HepG2 (cell line): ENCODE results near the gene ZC3H18. TPM values are rescaled to one million over a fixed set of nuclear protein-coding genes. Genes with fewer than 3 reads are reported as not detected.

ENCODE experiments used
- ADNP ChIP-seq: sonication (generic); formaldehyde crosslinking; IDR thresholded peaks from 2 replicates; pipeline ENCODE4 v1.4.0; 2020; ENCODE audit warnings: missing genetic modification reagents
- DMAP1 ChIP-seq: IDR thresholded peaks from 2 replicates; pipeline ENCODE4 v1.6.1; 2016
- FOXJ3 ChIP-seq: sonication (generic); formaldehyde crosslinking; IDR thresholded peaks from 2 replicates; pipeline ENCODE4 v1.4.0; 2020; ENCODE audit warnings: missing genetic modification reagents, mild to moderate bottlenecking, borderline replicate concordance
- FOXK2 ChIP-seq: fragments of 450-650 bp; IDR thresholded peaks from 2 replicates; pipeline ENCODE4 v1.6.1; 2016
- GLI4 ChIP-seq: sonication (generic); formaldehyde crosslinking; IDR thresholded peaks from 2 replicates; pipeline ENCODE4 v1.5.1; 2020; ENCODE audit warnings: missing genetic modification reagents, mild to moderate bottlenecking, moderate library complexity, borderline replicate concordance
- IRX3 ChIP-seq: sonication (generic); formaldehyde crosslinking; IDR thresholded peaks from 2 replicates; pipeline ENCODE4 v1.8.1; 2023; ENCODE audit warnings: mild to moderate bottlenecking, low read depth, missing genetic modification reagents, borderline replicate concordance
- MED8 ChIP-seq: sonication (generic); formaldehyde crosslinking; IDR thresholded peaks from 2 replicates; pipeline ENCODE4 v1.8.1; 2023; ENCODE audit warnings: mild to moderate bottlenecking, missing genetic modification reagents; ENCODE audit not compliant: insufficient replicate concordance
- NFE2L2 ChIP-seq: fragments of 150-350 bp; IDR thresholded peaks from 2 replicates; pipeline ENCODE4 v1.6.1; 2014; ENCODE audit warnings: low read length
- NR2C2 ChIP-seq: sonication (generic); formaldehyde crosslinking; IDR thresholded peaks from 2 replicates; pipeline ENCODE4 v1.4.0; 2020; ENCODE audit warnings: missing genetic modification reagents, mild to moderate bottlenecking, moderate library complexity, borderline replicate concordance
- NR2F1 ChIP-seq, 2 experiments: fragments of 450-650 bp in 1 of 2; formaldehyde crosslinking in 1 of 2; IDR thresholded peaks; 2 replicates each; pipeline versions ENCODE4 v1.5.0 to v1.6.1; 2016 to 2020; ENCODE audit warnings: mild to moderate bottlenecking in 1 of 2, missing compliant biosample characterization in 1 of 2, missing genetic modification reagents in 1 of 2, moderate library complexity in 1 of 2
- SMARCC2 ChIP-seq: fragments of 450-650 bp; IDR thresholded peaks from 2 replicates; pipeline ENCODE4 v1.6.1; 2017; ENCODE audit warnings: antibody characterized with exemption, mild to moderate bottlenecking
- TBX3 ChIP-seq: fragments of 450-650 bp; IDR thresholded peaks from 2 replicates; pipeline ENCODE4 v1.6.1; 2017; ENCODE audit warnings: antibody characterized with exemption, mild to moderate bottlenecking, inconsistent platforms, borderline replicate concordance
- TERF1 ChIP-seq: sonication (generic); formaldehyde crosslinking; IDR thresholded peaks from 2 replicates; pipeline ENCODE4 v1.8.0; 2022; ENCODE audit warnings: mild to moderate bottlenecking, missing genetic modification reagents, moderate library complexity
- TFE3 ChIP-seq: IDR thresholded peaks from 2 replicates; pipeline ENCODE4 v1.6.1; 2016
- ZBTB34 ChIP-seq: sonication (generic); formaldehyde crosslinking; IDR thresholded peaks from 2 replicates; pipeline ENCODE4 v1.8.0; 2022; ENCODE audit warnings: mild to moderate bottlenecking, missing genetic modification reagents
- ZBTB4 ChIP-seq: sonication (generic); formaldehyde crosslinking; IDR thresholded peaks from 2 replicates; pipeline ENCODE4 v1.4.0; 2020; ENCODE audit warnings: missing genetic modification reagents, mild to moderate bottlenecking, borderline replicate concordance
- ZFP36 ChIP-seq: fragments of 150-350 bp; IDR thresholded peaks from 2 replicates; pipeline ENCODE4 v1.6.1; 2018; ENCODE audit warnings: borderline replicate concordance, low read length, low read depth; ENCODE audit not compliant: partially characterized antibody
- ZNF121 ChIP-seq: sonication (generic); formaldehyde crosslinking; IDR thresholded peaks from 2 replicates; pipeline ENCODE4 v1.5.0; 2020; ENCODE audit warnings: mild to moderate bottlenecking, missing genetic modification reagents
- ZNF230 ChIP-seq: sonication (generic); formaldehyde crosslinking; IDR thresholded peaks from 2 replicates; pipeline ENCODE4 v1.4.0; 2020; ENCODE audit warnings: mild to moderate bottlenecking, missing genetic modification reagents
- ZNF280B ChIP-seq: sonication (generic); formaldehyde crosslinking; IDR thresholded peaks from 2 replicates; pipeline ENCODE4 v1.5.0; 2020; ENCODE audit warnings: missing genetic modification reagents, mild to moderate bottlenecking, borderline replicate concordance
- ZNF557 ChIP-seq: sonication (generic); formaldehyde crosslinking; IDR thresholded peaks from 2 replicates; pipeline ENCODE4 v1.4.0; 2020; ENCODE audit warnings: missing genetic modification reagents
- polyA plus RNA-seq, 8 experiments: library from polyadenylated mRNA; depleted of rRNA in 3 of 8; stranded (reverse) in 7 of 8; unstranded in 1 of 8; fragments of >200 nt; fragmentation: Illumina TruSeq in 4 of 8; extraction: Trizol in 4 of 8; gene quantifications; 2 replicates each; pipeline versions ENCODE4 v1.2.1 to v1.2.3, GENCODE V29; 2011 to 2016; ENCODE audit warnings: low read depth in 4 of 8, missing spikeins in 1 of 8, mixed read lengths in 1 of 8; ENCODE audit not compliant: insufficient read depth in 1 of 8
- total RNA-seq, 5 experiments: library from RNA; depleted of rRNA; stranded (reverse); fragments of >200 nt; fragmentation: Illumina TruSeq; extraction: Trizol; gene quantifications; 2 replicates each; pipeline ENCODE4 v1.2.3, GENCODE V29; 2016; ENCODE audit warnings: low read depth in 1 of 5

Gene ZC3H18
- total and polyA plus RNA-seq, 2 of the 13 experiments (the other 11 are each of a cell fraction or from before 2014, with no cell fraction given) = 11.2 to 27.4 TPM

- TF ChIP-seq ZBTB34 (CRISPR knock-in tag) = no peak
- peak; percentile 84; the same call in 1 of the 2 replicates for TF ChIP-seq ZBTB4
- TF ChIP-seq ADNP = no peak
- no peak for TF ChIP-seq FOXK2
- TF ChIP-seq NFE2L2 = no peak
- TF ChIP-seq MED8 (CRISPR knock-in tag) = no peak
- no peak for TF ChIP-seq TERF1 (CRISPR knock-in tag)
- no peak for TF ChIP-seq TBX3
- TF ChIP-seq ZFP36 = no peak
- peak; percentile 59; the same call in 1 of the 2 replicates for TF ChIP-seq ZNF121 (CRISPR knock-in tag)
- TF ChIP-seq IRX3 = no peak
- no peak for TF ChIP-seq SMARCC2
- TF ChIP-seq NR2C2 (CRISPR knock-in tag) = no peak
- TF ChIP-seq ZNF230 (CRISPR knock-in tag) = no peak
- TF ChIP-seq TFE3 (CRISPR knock-in tag) = 0 out of 2 replicates have a peak, but pooled peaks have one; percentile 35
- TF ChIP-seq DMAP1 (CRISPR knock-in tag) = no peak
- no peak for TF ChIP-seq ZNF557 (CRISPR knock-in tag)
- TF ChIP-seq FOXJ3 (CRISPR knock-in tag) = no peak
- TF ChIP-seq ZNF280B = 0 out of 2 replicates have a peak, but pooled peaks have one; percentile 51
- TF ChIP-seq NR2F1 (CRISPR knock-in tag; IDR thresholded peaks at IDR 0.05) = no peak
- TF ChIP-seq GLI4 (CRISPR knock-in tag) = no peak
Measured at GRCh38 chr16:88527186-88527936, 42.8 kb upstream of the ZC3H18 start (continued).
